Hepatocyte (in vitro differentiated cells): ENCODE measurements around the gene VWA8.

Experiments used
- CTCF ChIP-seq: fragments of 200-600 bp; sonication (generic); IDR thresholded peaks from 2 replicates; pipeline ENCODE4 v1.5.1; 2016; ENCODE audit warnings: antibody characterized with exemption, mild to moderate bottlenecking; ENCODE audit not compliant: poor library complexity
- EZH2phosphoT487 ChIP-seq: fragments of 200-600 bp; sonication (generic); IDR thresholded peaks from one replicate; pipeline ENCODE4 v1.6.1; 2018; ENCODE audit warnings: antibody characterized with exemption, mild to moderate bottlenecking, low read depth, moderate library complexity; ENCODE audit not compliant: unreplicated experiment, severe bottlenecking

GRCh38 chr13:41601718-41602445, 359.0 kb downstream of the VWA8 start:
- no peak for TF ChIP-seq CTCF
- no peak for TF ChIP-seq EZH2phosphoT487
